ENCODE measurements around the gene LPAR3.
"Not testable (repeated sequence)": the region's sequence is repeated elsewhere in the genome, so short reads cannot be mapped to it uniquely, and the experiment has no call there.

LPAR3 gene

GRCh38 chr1:84892705-84893618 is at the start of gene LPAR3:
Gene LPAR3, minus strand, starts transcription at chr1:84893206. Its CDS starts 27,086 bp downstream, at chr1:84866120.
- no peak for DNase-seq

DNA sequence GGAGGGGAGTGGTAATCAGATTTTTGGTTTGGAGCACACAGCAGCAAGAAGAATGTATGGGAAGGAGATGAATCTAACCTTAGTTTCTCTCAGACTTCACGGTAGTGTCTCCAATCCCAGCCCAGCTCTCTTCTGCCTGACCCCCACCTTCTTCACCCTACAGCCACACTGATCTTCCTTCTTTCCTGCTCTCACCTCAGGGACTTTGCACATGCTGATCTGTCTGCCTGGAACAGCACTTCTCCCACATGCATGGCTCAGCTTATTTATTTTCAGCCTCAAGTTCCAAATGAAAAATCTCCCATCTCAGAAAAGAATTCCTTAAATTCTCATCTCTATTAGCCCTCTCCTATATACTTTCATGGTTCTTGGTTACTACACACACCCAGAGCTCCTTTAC is 48.8 kb upstream of the LPAR3 start:
- no peak for DNase-seq

GRCh38 chr1:84940481-84940880 is 47.5 kb upstream of the LPAR3 start:
- no peak for DNase-seq

DNA sequence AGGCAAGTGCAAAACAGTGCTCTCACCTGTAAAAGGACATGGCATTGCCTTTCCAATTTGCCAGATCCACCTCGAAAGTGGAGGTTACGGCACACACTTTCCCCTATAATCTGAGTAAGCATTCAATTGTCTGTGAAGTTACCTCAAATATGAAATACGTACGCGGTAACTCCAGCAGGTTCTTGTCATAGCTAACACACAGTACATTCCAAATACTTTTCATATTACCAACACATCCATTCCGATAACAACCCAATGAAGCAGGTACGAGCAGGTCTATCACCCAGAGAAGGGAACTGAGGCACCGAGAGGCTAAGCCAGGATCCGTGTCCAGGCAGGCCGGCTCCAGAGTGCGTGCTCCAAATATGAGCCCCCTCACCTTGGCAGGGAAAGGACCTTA is 46.8 kb upstream of the LPAR3 start:
- no peak for DNase-seq

DNA sequence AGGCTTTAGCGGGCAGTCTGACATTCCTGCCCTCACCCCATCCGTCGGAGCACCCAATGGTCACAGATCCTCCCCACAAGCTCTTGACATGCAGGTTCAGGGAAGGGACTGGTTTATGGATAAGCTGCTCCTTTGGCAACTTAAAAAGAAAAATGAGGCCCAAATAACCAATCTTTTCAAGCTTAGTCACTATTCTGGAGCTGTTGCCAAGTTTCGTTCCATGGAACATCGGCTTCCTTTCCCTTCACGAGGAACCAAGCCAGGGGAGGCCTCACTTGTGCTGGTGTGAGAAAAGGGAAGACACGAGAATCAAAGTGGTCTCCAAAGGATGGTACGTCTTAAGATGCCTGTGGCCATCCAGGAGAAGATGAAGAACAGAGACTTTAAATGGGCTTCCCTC is 46.1 kb upstream of the LPAR3 start:
- DNase-seq, result no peak

- DNase-seq, result no peak
Measured at GRCh38 chr1:84936116-84936810, 43.3 kb upstream of the LPAR3 start.

GRCh38 chr1:84933011-84933611 is 40.1 kb upstream of the LPAR3 start:
- DNase-seq, result no peak

- no peak for DNase-seq
Measured at GRCh38 chr1:84930831-84931230, 37.8 kb upstream of the LPAR3 start.

GRCh38 chr1:84930329-84930728 is 37.3 kb upstream of the LPAR3 start:
- DNase-seq, result no peak

DNA sequence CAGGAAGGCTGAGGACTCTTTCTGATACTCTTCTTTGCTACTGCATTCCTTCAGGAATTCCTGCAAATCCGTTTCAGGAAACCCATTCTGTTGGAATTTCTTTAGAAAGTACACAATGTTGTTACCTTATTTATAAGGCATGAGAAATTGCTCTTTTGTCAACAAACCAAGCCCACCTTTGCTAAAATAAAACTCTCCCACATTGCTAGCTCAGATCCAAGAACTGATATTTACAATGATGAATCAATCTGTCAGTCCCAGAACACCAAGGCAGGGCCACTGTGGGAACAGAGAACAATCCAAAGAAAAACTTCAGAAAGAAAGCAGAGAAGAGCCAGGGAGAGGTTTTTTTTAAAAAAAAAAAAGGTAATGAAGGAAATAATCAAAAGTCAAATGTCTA is 36.6 kb upstream of the LPAR3 start:
- no peak for DNase-seq

GRCh38 chr1:84928979-84929378 is 36.0 kb upstream of the LPAR3 start:
- no peak for DNase-seq

DNA sequence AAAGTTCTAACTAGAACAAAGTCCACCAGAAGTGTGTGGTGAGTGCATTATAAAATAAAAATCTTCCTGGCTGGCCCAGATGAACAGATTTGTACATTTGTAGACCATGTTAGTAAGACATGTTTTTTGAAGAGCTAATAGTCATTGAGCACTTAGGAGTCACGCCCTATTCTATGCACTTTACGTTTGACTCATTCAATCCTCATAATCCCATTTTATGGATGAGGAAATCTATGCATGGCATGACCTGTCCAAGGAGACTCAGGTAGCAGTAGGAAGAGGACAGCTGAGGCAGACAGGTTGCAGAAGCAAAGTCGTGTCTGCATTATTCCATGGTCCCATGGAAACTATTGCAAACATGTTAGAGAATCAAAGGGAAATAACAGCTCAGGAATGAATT is 30.3 kb upstream of the LPAR3 start:
- DNase-seq, result no peak

GRCh38 chr1:84920159-84920558 is 27.2 kb upstream of the LPAR3 start:
- no peak for DNase-seq

- DNase-seq, result no peak
Measured at GRCh38 chr1:84919461-84919970, 26.5 kb upstream of the LPAR3 start.

- no peak for DNase-seq
Measured at GRCh38 chr1:84918726-84919336, 25.8 kb upstream of the LPAR3 start.

GRCh38 chr1:84916897-84917296 is 23.9 kb upstream of the LPAR3 start:
- no peak for DNase-seq

DNA sequence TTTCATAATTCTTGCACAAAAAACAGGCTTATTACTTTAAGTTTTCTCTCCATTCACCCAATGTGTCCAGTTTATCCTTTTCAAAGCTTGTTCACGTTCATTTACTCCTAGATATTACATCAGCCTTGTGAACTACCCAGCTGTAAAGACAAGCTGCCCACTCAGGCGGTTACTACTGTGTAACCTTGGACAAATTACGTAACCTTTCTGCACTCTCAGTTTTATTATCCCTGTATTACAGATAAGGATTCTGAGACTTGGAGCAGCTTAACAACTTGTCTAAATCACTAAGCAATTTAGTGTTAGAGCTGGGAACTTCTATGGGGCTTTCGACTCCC is 20.5 kb upstream of the LPAR3 start:
- DNase-seq, result no peak

GRCh38 chr1:84912726-84913554 is 19.9 kb upstream of the LPAR3 start:
- no peak for DNase-seq

DNA sequence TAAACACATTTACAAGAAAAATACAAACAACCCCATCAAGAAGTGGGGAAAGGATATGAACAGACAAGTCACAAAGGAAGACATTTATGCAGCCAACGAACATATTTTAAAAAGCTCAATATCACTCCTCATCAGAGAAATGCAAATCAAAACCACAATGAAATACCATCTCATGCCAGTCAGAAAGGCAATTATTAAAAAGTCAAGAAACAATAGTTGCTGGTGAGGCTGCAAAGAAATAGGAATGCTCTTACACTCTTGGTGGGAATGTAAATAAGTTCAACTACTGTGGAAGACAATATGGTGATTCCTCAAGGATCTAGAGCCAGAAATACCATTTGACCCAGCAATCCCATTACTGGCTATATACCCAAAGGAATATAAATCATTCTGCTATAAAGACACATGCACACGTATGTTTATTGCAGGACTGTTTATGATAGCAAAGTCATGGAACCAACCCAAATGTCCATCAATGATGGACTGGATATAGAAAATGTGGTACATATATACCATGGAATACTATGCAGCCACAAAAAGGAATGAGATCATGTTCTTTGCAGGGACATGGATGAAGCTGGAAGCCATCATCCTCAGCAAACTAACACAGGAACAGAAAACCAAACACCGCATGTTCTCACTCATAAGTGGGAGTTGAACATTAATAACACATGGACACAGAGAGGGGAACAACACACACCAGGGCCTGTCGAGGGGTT is 15.9 kb upstream of the LPAR3 start:
- DNase-seq, result not testable (repeated sequence)

GRCh38 chr1:84907095-84907827 is 14.3 kb upstream of the LPAR3 start:
- no peak for DNase-seq

DNA sequence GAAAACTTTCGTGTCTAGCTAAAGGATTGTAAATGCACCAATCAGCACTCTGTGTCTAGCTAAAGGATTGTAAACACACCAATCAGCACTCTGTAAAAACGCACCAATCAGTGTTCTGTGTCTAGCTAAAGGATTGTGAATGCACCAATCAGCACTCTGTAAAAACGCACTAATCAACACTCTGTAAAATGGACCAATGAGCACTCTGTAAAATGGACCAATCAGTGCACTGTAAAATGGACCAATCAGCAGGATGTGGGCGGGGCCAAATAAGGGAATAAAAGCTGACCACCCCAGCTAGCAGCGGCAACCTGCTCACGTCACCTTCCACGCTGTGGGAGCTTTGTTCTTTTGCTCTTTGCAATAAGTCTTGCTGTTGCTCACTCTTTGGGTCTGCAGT is 9.7 kb upstream of the LPAR3 start:
- DNase-seq, result not testable (repeated sequence)

Measured in CD4-positive, alpha-beta T cell treated with Interleukin-15 for 1 hour (primary cell).